HL-60 (cell line): ENCODE measurements around the gene IGLL5.

ENCODE experiments used
- CTCF ChIP-seq: IDR thresholded peaks from one replicate; pipeline ENCODE4 v1.5.1; 2011; ENCODE audit warnings: low read length, control low read depth, inconsistent platforms; ENCODE audit not compliant: insufficient read depth
- POLR2AphosphoS5 ChIP-seq: IDR thresholded peaks from 2 replicates; pipeline ENCODE4 v1.6.1; 2012; ENCODE audit warnings: low read depth
- REST ChIP-seq: IDR thresholded peaks from 2 replicates; pipeline ENCODE4 v1.6.1; 2012; ENCODE audit warnings: low read depth; ENCODE audit not compliant: insufficient replicate concordance
- SPI1 ChIP-seq: IDR thresholded peaks from 2 replicates; pipeline ENCODE4 v1.6.1; 2012; ENCODE audit warnings: low read depth, mild to moderate bottlenecking, borderline replicate concordance

DNA sequence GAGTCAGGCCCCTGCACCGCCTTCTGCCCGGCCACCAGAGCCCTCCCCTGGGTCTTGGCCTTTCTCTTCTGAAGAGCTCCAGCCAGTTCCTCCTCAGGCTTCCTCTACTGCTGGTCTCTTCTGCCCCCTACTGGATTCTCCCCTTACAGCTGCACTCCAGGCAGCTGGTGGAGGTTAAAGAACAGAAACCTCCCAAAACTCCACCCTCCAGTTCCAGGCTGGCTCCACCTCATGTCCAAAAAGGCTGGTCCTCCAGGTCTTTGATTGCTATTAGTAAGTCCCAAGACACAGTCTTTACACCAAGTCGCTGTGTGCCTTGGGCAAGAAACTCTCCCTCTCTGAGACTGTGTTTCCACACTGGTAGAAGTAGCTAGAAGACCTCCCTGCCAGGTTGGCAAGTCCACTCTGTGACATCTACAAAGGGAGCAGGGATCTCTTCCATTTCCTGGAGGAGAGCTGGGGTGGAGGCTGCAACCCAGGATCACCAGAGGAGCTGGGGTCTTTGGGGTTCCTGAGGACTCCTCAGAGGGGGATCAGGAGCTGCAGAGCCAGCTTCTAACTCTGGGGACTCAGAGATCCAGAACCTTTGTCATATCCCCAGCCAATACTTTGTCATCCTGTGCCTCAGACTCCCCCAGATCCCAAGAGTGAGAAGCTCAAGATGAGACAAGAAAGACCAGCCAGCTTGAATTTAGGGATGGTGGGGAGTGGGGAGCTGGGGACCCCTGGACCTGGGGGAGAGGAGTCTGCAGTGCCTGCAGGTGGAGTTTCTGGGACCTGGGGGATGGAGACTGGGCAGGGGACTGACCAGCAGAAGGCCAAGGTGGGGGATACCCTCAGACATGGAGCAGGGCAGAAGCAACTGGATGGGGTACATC, 3.4 kb upstream of the IGLL5 start:
- TF ChIP-seq CTCF (peak; percentile 86), POLR2AphosphoS5 (no peak), REST (no peak), SPI1 (peak; percentile 73; the same call in 1 of the 2 replicates)
